GM18498 (cell line): Measurements from ENCODE around the gene GALNT16.
"Not testable (repeated sequence)": the region's sequence is repeated elsewhere in the genome, so short reads cannot be mapped to it uniquely, and the experiment has no call there.

ENCODE experiments used
- ATAC-seq: cut with Tn5 transposase; IDR thresholded peaks from one replicate; pipeline ENCODE4 v1.9.1; 2021; ENCODE audit warnings: mild to moderate bottlenecking, moderate library complexity; ENCODE audit not compliant: unreplicated experiment

GALNT16 gene

DNA sequence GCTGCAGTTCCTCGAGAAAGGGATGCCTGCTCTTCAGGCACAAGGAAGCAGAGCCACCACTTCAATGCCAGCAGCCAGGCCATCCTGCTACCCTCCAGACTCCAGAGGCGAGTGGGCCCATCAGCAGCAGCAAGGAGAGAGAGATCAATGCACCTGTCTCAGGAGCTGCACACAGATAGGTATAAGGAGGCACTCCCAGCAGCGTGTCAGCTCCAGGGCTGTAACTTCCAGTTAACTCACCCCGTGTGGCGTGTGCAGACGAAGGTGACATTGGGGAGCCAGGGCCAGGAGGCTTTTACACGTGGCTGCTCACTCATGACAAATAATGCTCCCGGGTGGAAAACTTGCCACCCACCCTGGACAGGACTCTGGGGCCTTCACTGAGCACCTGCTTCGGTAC lies 24.2 kb downstream of the GALNT16 start:
- ATAC-seq: no peak

DNA sequence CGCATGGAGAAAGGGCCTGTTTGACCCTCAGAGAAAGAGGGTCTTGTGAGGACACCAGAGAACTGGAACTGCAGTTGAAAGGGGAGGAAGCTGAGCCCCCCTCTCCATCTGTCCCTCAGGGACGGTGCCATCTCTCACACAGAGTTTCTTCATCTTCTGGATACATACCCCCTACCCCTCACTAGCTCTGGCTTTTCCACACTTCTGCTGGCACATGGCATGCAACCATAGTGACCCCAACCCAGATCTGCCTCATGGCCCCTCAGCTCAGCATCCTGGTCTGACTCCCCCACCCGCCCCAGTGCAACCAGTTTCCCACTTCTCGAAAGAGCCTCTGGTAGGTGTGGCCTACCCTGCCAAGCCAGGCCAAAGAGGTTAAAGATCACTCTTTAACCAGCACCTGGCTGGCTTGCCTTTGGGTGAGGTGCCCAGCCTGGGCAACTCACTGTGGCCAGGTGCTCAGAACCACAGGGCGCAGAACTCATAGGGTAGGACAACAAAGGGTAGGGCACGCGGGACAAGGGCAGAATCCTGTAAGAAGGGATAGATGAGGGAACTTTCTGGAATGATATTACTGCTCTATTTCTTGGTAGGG lies 25.8 kb downstream of the GALNT16 start:
- ATAC-seq: no peak

DNA sequence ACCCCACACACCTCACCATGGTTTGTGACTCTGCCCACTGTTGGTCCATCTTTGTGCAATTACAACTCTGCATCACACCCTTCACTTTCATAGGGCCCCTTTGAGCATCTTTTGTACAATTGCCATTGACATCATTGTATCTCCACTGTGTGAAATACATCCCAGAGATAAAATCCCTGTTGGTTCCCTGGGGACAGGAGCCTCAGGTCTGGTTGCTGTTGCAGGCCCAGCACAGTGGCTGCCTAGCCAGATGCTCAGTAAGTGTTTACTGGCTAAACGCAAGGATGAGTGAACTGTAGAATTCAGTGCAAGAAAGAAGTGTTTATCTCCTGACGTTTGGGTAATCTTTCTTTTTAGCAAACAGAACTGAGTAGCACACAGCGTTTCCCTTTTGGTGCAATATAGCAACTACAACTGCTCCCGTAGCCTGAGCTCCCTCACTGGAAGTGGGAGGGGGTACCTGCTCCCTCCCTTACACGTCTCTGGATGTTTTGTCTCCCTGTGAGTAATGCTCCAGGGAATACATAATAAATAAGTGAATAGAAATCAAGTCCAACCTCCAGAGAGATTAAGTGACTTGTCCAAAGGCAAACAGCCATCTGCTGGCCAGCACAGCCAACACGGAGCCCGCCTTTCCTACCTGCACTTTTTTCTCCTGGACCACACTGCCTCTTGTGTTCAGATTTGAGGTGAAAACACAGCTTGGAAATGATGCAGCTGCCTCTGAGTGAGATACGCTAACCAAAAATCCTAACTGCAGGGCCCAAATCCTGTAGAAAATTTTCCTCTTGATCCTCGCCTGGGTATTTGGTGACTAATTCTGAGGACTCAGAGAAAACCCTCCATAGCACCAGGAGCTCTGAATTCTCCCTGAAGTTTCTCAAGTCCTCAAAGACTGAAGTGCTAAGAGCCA lies 27.4 kb downstream of the GALNT16 start:
- ATAC-seq: no peak

DNA sequence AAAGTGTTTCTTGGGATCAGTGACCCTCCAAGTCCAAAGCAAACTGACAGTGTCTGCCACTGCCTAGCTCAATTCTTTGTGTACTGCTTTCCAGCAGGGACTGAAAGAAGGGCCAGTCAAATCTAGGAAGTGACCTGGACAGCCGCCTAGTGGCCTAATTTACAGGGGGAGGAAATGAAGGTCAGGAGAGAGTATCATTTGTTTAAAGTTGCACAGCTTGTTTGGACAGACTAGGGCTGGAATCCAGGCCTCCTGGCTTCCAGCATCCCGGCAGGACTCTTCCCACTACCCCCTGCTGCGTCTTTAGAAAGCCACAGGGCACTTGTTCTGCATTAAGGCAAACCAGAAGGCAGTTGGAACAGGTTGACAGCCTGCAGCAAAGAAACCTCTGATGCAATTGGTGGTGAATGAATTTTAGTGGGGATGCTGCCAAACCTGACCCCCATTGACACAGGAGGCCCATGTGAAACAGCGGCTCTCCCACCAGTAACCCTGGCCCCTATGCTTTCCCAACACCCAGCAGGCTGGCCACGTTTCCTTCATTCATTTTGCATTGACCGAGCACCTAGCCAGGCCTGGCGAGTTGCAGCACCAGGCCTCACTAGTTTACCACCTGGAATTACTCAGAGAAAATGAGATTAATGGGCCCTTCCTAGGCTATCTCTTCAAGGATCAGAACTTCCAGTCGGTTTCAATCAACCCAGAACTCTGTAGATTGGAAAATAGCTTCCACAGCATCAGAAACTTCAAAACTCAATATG lies 28.2 kb downstream of the GALNT16 start:
- no peak for ATAC-seq

DNA sequence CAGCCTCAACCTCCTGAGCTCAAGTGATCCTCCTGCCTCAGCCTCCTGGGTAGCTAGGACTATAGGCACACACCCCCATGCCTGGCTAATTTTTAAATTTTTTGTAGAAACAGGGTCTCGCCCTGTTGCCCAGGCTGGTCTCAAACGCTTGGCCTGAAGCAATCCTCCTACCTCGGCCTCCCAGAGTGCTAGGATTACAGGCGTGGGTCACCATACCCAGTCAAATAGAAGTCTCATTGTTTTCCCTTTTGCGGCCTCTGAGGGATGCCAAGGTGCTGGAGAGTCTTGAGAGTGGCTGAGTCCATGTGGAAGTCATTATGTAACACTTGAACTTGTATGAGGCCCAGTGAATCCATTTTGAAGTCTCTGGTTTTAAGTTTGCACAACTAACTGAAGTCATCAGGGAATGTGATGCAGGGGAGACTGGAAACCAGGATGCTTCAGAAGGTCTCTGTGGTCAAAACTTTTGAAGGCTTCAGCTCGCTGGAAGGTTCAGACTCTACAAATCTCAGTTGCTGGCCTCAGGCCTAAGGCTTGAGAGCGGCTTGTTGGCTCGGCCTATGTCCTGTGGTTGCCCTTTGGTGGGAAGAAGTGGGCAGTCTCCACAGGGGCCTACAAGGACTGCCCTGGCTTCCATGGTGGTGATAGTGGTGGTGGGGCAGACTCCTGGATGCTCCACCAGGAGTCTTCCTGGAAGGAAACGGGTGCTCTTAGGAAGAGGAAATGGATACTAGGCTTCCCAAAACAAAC lies 29.2 kb downstream of the GALNT16 start:
- no peak for ATAC-seq

DNA sequence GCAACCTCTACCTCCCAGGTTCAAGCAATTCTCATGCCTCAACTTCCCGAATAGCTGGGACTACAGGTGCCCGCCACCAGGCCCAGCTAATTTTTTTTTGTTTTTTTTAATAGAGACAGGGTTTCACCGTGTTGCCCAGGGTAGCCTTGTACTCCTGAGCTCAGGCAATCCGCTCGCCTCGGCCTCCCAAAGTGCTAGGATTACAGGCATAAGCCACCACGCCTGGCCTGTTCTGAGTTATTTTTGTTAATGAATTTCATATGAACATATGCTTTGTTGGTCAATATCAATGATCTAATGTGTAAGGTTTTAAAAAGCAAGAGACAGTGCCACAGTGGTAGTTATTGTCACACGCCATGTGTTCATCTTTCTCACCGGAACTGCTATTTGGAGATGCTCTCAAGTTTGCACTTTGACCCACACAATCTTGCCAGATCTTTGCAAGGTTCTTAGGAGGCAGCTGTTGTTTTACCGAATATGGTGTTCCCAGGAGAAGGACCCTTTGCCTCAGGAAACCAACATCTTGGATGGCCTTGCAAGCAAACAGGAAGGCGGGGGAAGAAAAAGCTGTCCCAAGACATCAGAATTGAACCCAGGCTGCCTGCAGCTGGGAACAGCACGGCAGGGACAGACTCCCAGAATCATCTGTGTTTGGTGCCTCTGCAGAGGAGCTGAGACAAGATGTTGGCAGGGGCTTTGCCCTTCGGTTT lies 30.0 kb downstream of the GALNT16 start:
- no peak for ATAC-seq

DNA sequence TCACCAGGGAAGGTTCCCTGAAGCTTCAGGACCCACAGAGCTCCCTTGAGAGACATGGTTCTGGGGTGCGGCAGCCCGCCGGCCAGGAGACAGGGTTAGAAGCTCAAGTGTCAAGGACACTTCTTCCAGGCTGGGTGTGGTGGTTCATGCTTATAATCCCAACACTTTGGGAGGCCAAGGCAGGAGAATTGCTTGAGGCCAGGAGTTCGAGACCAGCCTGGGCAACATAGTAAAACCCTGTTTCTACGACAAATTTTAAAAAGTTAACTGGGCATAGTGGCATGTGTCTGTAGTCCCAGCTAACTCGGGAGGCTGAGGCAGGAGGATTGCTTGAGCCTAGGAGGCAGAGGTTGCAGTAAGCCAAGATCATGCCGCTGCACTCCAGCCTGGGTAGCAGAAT lies 30.9 kb downstream of the GALNT16 start:
- not testable (repeated sequence) for ATAC-seq

DNA sequence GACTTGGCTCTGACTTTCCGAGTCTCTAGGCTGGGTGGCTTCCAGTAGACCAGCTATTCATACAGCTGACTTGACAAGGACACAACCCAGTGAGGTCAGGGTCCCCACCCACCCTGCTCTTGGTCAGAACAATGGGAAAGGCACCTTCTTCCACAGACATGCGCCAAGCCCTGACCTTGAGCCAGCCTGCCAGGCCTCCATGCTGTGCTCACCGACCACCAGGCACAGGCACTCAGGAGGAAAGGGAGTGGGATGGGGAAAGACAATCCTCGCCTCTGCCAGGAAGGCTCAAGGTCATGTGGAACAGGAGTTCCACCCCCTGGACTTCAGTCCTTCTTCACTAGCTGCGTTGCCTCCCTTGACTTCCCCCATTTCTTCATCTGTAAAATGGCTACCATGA lies 31.4 kb downstream of the GALNT16 start:
- ATAC-seq: no peak

DNA sequence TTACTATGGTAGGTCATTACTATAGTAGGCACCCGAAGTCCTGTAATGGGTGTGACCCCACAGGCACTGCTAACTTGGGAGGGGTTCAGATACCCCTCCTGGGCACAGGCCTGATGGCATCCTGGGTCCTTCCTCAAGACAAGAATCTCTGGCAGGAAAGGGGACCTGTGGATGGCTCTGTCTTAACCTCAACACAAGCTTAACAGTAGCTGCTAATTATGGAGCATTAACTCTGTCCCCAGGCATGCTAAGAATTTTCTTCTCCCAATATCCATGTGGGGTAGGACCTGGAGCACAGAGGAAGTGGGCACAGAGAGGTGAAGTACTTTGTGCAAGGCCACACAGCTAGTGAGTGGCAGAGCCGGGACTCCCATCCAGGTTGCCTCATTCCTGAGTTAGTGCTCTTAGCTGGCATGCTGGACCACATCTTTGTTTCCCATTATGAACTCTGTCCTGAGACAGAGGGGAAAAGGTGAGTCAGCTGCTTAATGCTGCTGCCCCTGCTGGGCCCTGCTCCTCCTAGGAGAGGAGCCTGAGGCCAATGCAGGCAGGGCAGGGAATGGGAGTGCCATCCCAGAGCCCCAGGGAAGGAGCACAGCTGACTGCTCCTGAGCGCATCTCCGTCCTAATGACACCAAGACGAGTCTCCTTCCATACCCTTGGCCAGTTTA lies 32.1 kb downstream of the GALNT16 start:
- ATAC-seq: no peak

DNA sequence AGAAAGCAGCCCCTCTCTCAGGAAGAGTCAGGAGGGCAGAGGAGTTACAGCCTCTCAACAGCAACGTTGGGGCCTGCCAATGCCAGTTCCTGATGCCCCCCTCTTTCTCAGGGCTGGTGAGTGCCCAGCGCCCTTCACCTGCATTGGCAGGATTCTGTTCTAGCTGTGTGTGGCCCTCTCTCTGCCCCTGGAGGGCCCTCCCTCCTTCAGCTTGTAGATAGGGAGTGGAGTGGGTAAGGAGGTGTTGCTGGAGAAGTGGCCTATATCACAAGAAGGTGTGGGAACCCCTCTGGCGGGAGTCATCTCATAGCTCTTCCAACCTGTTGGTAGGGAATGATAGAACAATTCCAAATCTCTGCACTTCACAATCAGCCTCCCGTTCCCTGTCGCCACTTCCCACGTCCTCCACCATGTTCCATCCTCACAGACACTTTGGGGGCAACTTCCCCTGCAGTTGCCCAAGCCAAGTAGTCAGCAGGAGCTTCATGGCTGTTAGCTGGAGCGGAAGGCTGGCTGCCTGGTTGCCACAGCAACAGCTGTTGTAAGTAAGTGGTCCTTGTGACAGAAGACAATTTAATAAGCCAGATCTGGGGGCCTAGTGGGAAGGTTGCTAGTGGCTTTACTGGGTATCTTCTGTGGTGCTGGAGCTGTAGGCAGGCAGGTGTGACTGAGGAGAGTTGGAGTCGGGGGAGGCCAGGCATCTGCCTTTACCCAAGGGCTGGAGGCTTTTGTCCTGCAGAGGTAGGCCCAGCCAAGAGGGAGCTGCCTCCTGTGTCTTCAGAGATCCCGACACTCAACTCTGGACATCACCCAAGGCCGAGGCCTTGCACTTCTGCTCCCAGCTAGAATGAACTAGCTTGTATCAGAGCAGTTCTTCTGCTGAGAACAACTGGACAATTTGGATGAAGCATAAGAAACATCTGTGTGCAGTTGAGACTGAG lies 38.4 kb downstream of the GALNT16 start:
- no peak for ATAC-seq

DNA sequence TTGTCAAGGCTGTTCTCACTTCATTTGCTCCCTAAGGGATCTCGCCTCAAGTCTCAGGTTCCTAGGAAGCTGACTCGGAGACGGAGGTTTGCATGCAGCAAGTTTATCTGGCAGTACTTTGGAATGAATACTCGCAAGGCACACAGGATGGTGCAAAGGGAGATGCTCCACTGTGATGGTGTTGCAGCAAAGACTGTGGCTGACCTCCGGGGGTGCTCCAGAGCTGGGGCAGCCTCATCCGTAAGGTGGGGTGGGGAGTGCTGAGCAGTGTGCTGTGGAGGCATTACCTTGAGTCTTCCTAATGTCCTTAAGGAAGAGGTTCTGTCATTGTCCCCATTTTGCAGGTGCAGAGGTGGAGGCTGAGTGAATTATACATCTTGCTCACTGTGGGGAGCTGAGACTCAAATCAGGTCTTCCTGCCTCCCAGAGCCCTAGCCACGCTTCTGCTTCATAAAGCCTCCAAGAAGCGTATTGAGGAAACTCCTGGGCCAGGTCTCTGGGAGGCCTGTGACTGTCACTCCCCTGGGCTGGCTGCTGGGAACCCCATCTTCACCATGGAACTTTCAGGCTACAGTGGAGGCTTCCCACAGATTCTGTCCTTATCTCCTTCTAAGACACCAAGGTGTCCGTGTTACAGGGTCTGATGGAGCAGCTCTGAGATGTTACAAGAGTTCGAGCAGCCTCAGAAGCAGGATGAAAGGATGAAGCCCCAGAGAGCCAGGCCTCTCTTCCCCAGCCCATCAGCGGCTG lies 39.5 kb downstream of the GALNT16 start:
- no peak for ATAC-seq

DNA sequence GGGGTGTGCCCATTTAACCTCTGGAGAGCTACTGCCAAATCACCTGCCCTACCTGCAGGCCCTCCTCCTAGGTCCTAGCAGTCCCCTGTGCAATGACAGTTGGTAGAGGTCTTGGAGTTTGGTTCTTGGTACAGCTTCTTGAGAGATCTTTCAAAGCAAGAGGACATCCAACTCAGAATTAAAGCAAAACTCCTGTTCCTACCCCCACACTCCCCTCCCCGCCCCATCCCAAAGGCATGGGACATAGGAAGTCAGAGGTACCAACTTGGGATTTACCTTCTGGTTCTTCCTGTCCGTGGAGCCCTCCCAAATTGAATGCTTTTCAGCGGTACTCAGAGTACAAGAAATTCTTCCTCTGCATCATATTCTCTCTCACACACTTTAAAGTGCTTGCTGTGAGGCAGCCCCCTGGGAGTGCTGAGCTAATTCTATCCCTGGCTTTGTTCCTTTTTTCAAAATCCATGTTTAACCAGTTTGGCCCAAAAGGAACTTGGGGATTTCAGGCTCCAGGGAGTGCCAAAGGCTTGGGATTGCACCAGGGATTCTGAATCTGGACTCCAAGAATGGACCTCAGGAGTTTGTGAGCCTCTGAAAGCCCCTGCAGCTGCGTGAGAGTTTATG lies 40.8 kb downstream of the GALNT16 start:
- no peak for ATAC-seq

DNA sequence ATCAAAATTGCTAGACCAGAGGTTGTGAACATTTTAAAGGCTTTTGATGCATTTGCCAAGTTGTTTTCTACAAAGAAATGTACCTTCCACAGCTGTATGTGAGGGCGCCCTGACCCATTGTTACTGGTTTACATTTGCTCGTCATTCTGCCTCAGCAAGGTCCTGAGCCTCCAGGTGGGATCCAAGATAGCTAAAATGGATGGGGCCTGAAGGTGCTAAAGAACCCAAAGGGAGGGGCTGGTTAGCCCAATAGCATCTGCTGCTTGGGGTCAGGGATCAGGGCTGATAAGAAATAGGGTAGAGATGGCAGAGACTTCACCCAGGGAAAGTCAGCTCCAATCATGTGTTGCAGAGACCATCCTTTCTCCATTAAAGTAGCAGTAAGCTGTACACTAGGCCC lies 43.1 kb downstream of the GALNT16 start:
- no peak for ATAC-seq

DNA sequence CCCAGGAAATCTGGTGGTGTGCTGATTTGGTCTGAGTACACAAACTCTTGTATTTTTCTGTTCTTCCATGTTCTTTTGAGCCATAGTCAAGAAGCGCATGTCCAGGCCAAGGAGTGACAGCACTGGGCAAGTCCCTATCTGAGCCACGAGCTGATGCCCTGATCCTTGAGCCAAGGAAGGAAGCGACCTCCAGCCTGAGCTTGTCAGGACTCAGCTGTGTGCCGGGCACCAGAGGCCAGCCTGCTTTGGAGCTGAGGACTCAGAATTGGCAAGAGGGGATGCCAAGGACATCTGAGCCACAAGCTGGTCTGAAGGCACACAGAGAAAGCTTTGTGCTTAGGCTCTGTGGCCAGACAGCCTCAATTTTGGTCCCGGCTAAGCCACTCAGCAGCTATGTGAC lies 52.6 kb downstream of the GALNT16 start:
- no peak for ATAC-seq

DNA sequence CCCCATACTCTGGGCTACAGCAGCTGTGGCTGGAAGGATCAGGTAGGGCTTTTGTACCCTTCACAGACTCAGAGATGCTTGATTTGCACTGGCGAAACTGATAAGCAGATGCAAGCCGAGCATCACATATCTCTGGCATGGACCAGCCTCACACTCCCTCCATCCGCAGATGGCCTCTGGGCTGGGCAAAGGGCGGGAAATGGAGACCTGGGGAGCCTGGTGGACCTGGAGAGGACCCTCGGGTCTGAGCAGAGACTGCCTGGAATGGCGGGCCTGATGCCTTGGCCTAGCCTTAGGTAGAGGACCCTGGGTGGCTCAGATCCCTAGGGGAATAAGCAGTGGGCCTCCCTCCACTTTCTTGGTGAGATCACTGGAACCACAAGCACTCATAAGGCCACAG lies 53.2 kb downstream of the GALNT16 start:
- no peak for ATAC-seq

DNA sequence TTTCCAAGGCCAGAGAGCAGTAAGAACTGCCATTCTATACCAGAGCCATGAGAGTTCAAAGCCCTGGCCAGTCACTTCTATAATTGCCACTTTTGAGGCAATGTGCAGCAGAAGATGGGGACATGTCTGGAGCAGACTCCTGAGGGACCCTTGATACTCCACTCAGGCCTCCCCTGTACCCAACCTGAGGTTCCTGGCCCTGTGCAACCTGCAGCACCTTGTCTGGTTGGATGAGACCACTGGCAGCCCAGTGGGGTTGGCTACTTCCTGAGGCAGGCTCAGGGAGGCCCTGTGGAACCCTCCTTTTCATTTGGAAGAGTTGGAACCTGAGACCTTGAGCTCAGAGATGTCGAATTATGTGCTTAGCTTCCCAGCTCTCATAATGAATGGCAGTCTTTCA lies 54.4 kb downstream of the GALNT16 start:
- no peak for ATAC-seq

DNA sequence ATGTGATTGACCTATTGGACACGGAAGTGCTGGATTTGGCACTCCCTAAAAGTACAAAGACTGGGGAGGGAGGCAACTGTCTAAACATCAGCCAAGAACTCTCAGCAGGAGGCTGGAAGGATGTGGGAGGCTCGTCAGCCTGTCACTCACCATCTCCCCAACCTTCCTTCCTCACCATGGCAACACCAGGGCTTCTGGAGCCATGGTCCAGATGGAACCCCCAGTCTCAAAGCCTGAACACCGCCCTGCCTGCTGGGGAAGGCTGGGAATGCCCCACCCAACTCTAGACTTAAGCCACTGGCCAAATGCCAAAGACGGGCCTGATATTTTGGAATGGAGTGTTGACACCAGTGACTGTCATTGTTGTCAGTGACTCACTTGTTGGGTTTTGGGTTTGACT lies 55.3 kb downstream of the GALNT16 start:
- no peak for ATAC-seq
